Calu3 (cell line): ENCODE data around the gene FAM200C. TPM values are rescaled to one million over a fixed set of nuclear protein-coding genes. Genes with fewer than 3 reads are reported as not detected.
A peak's percentile ranks its signal among the peaks of the same experiment; 100 is the strongest.

ENCODE experiments used
- BruUV-seq: library from RNA; stranded (reverse); fragments of 400-500 nt; replicated peaks from 2 replicates; lab custom pipeline; 2021; lab: Mats Ljungman, UMichigan
- CTCF ChIA-PET: fragments of 300-600 bp; sonication (Branson Sonifier 250); formaldehyde crosslinking; loops from one replicate; lab custom pipeline; 2022; ENCODE audit warnings: antibody characterized with exemption; lab: Charles Lee
- DNase-seq: peaks from one replicate; pipeline ENCODE4 v3.0.0; 2022
- H3K27ac Mint-ChIP-seq: one replicate; pipeline ENCODE4 v1.8.0; 2022; ENCODE audit warnings: mixed read lengths; ENCODE audit not compliant: unreplicated experiment
- H3K27me3 Mint-ChIP-seq: one replicate; pipeline ENCODE4 v1.8.0; 2022; ENCODE audit warnings: mixed read lengths; ENCODE audit not compliant: unreplicated experiment
- H3K36me3 Mint-ChIP-seq: one replicate; pipeline ENCODE4 v1.8.0; 2022; ENCODE audit warnings: mild to moderate bottlenecking, moderate library complexity, mixed read lengths; ENCODE audit not compliant: insufficient read depth, unreplicated experiment
- H3K4me1 Mint-ChIP-seq: one replicate; pipeline ENCODE4 v1.8.0; 2022; ENCODE audit warnings: mild to moderate bottlenecking, low read depth, mixed read lengths; ENCODE audit not compliant: unreplicated experiment
- H3K4me3 Mint-ChIP-seq: one replicate; pipeline ENCODE4 v1.8.0; 2022; ENCODE audit warnings: mild to moderate bottlenecking, low read depth, moderate library complexity, mixed read lengths; ENCODE audit not compliant: unreplicated experiment
- H3K9me3 Mint-ChIP-seq: one replicate; pipeline ENCODE4 v1.8.0; 2022; ENCODE audit warnings: low read depth, mixed read lengths; ENCODE audit not compliant: unreplicated experiment
- CTCF ChIP-seq: fragments of 200-600 bp; IDR thresholded peaks from one replicate; pipeline ENCODE4 v1.8.0; 2022; ENCODE audit warnings: antibody characterized with exemption; ENCODE audit not compliant: unreplicated experiment
- intact Hi-C: fragments of 100-400 bp; cut with micrococcal nuclease; formaldehyde crosslinking; loops from one replicate; pipeline ENCODE4 v1.10.0; 2022; ENCODE audit not compliant: unreplicated experiment
- total RNA-seq: library from RNA; stranded (reverse); gene quantifications from 2 replicates; pipeline ENCODE4 v1.2.3, GENCODE V29; 2022

FAM200C gene
- total RNA-seq, 1 experiment from 2014 or later, result 7.5 TPM

GRCh38 chr5:160369990-160370712 is 29.7 kb downstream of the FAM200C start, which contains the start of gene C1QTNF2:
Gene C1QTNF2 (minus strand): TSS chr5:160370626. CDS start chr5:160355011, 15,615 bp downstream.
- Mint-ChIP-seq H3K27me3 (peaks cover 79% of the 10 kb centered on the region), H3K9me3 (peaks cover 2% of the 10 kb centered on the region), H3K36me3 (peaks cover 6% of the 10 kb centered on the region), H3K27ac (no peak within 1 kb of the TSS), H3K4me3 (peak within 1 kb of the TSS; percentile 71), H3K4me1 (peaks cover 9% of the 10 kb centered on the region)
- no peak for TF ChIP-seq CTCF
- peak; percentile 32 for DNase-seq
- intact Hi-C loops, result no loop called here
- CTCF ChIA-PET, result interaction anchor here (0.7 to 2.1 kb wide), 4 partner anchors 10 to 349 kb away, joined by 4 to 8 read pairs (median 5); partner anchors contain the start of gene FAM200C
- BruUV-seq, result no TSS peak

- intact Hi-C loops, result no loop called here
- Mint-ChIP-seq H3K4me1 (peaks cover 9% of the 10 kb centered on the region), H3K27ac (no peak overlapping the region), H3K36me3 (peaks cover 6% of the 10 kb centered on the region), H3K9me3 (peaks cover 2% of the 10 kb centered on the region), H3K27me3 (peaks cover 57% of the 10 kb centered on the region), H3K4me3 (no peak overlapping the region)
- CTCF ChIA-PET, result interaction anchor here (0.6 to 1.1 kb wide), 2 partner anchors 55 to 241 kb away, joined by 3 to 4 read pairs; partner anchors contain the start of gene CCNJL
- DNase-seq, result no peak
- no TSS peak for BruUV-seq
- no peak for TF ChIP-seq CTCF
Observed at GRCh38 chr5:160367885-160368284, 32.0 kb downstream of the FAM200C start.

GRCh38 chr5:160367261-160367660 is 32.6 kb downstream of the FAM200C start:
- peaks cover 50% of the 10 kb centered on the region for H3K27me3 Mint-ChIP-seq
- no peak overlapping the region for H3K27ac Mint-ChIP-seq
- H3K4me1 Mint-ChIP-seq, result peaks cover 9% of the 10 kb centered on the region
- intact Hi-C loops, result no loop called here
- H3K36me3 Mint-ChIP-seq, result peaks cover 6% of the 10 kb centered on the region
- TF ChIP-seq CTCF, result no peak
- CTCF ChIA-PET, result interaction anchor here (0.7 to 1.1 kb wide), 3 partner anchors 55 to 1372 kb away, joined by 3 read pairs; partner anchors contain the start of gene CCNJL
- no TSS peak for BruUV-seq
- H3K4me3 Mint-ChIP-seq, result no peak overlapping the region
- peaks cover 2% of the 10 kb centered on the region for H3K9me3 Mint-ChIP-seq
- DNase-seq, result no peak

- Mint-ChIP-seq H3K9me3 (peaks cover 2% of the 10 kb centered on the region), H3K27ac (no peak overlapping the region), H3K4me3 (no peak overlapping the region), H3K36me3 (peaks cover 6% of the 10 kb centered on the region), H3K27me3 (peaks cover 40% of the 10 kb centered on the region), H3K4me1 (peaks cover 9% of the 10 kb centered on the region)
- no TSS peak for BruUV-seq
- no peak for TF ChIP-seq CTCF
- no peak for DNase-seq
- CTCF ChIA-PET, result no interaction called here
- intact Hi-C loops, result no loop called here
Observed at GRCh38 chr5:160366230-160366629, 33.6 kb downstream of the FAM200C start.
